ENCODE results near the gene SSRP1. TPM values are rescaled to one million over a fixed set of nuclear protein-coding genes. Genes with fewer than 3 reads are reported as not detected.

SSRP1 gene
- total and polyA plus RNA-seq, 12 donors, result 22.6 to 73.2 (median 35.4) TPM

DNA sequence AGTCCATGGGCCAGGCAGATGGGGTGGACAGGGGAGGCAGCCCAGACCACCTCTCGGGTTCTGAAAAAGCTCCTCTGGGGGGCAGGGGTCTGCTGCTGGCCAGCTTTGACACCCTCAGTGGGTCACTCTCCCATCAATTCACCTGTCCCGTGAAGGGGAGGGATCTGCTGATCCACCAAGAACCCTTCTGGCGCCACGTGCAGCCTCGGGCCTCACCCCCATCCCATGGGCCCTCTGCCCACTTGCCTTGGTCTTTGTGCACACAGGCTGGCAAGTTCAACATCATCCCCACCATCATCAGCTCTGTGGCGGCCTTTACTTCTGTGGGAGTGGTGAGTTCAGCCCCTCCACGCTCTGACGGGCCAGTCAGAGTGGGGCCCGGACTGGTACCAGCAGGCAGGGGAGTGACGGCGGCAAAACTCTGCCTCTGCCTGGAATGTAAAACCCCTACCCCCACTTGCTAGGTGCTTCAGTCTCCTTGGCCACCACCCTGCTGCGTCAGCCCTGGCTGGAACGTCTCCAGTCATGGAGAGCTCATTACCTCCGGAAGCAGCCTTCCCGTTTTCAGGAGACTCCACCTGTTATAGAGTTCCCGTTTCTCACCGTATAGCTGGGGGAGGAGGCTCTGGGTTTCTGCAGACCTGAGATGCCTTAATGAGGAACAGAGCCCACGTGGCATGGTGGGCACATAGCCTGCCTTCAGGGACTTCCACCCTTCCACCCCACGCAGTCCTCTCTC, 32.6 kb upstream of the SSRP1 start:
- Histone ChIP-seq H3K4me3 (no peak overlapping the region), H3K4me1 (peaks cover 0 to 41% (median 15%) of the 10 kb centered on the region in 9 donors), H3K27ac (no peak overlapping the region), H3K9me3 (no peaks in the 10 kb centered on the region), H3K36me3 (no peaks in the 10 kb centered on the region), H3K27me3 (no peaks in the 10 kb centered on the region)
- intact Hi-C loops (cut with DNase I), result no loop called here
- 60 to 73% methylated on average over 19 of the region's 19 CpGs for WGBS, 2 donors
- ATAC-seq (peak in 4 of 8 donors; percentile 18 to 69 (median 47)), DNase-seq (no peak)
- TF ChIP-seq, protein P1, sequence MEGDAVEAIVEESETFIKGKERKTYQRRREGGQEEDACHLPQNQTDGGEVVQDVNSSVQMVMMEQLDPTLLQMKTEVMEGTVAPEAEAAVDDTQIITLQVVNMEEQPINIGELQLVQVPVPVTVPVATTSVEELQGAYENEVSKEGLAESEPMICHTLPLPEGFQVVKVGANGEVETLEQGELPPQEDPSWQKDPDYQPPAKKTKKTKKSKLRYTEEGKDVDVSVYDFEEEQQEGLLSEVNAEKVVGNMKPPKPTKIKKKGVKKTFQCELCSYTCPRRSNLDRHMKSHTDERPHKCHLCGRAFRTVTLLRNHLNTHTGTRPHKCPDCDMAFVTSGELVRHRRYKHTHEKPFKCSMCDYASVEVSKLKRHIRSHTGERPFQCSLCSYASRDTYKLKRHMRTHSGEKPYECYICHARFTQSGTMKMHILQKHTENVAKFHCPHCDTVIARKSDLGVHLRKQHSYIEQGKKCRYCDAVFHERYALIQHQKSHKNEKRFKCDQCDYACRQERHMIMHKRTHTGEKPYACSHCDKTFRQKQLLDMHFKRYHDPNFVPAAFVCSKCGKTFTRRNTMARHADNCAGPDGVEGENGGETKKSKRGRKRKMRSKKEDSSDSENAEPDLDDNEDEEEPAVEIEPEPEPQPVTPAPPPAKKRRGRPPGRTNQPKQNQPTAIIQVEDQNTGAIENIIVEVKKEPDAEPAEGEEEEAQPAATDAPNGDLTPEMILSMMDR (IDR thresholded peaks at IDR 0.05), result no peak

DNA sequence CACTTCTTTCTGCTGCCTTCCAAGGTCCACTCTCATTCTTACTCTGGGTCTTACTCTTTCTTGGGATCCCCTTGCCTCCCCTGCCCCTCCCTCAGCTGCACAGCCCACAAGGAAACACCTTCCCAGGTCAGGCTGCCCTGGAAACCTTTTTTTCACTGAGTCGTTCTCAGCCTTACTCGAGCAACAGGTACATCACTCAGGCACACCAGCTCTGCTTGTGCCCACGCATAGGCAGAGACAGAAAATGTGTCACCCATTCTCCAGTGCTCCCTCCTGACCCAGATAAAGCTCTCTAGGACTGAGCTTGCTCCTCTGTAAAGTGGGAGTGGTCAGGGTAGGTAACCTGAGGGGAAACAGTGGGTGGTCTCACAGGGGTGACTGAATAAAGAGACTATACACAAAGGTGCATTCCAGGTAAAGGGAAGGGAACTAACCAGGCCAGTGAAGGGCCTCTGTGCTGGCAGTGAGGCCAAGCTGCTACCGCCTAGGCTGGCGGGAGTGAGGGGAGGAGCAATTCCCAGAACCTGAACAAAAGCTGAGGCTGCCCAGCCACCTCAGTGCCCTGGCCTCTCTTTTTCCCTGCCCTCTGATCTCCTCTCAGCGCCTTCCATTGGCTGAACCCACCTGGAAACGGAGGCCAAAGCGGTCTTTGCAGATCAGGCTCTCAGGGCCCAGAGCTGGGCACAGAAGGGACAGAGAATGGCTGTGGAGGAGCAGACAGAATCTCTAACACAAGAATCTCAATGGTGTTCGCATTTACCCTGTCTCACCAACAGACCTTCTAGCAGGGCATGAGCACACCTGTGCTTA, 29.4 kb upstream of the SSRP1 start:
- DNase-seq, result no peak
- peaks cover 0 to 16% (median 5%) of the 10 kb centered on the region in 9 donors for H3K4me1 ChIP-seq
- H3K36me3 ChIP-seq, result no peaks in the 10 kb centered on the region
- no peak for ATAC-seq
- TF ChIP-seq, protein P1 (IDR thresholded peaks at IDR 0.05), result no peak
- intact Hi-C loops (cut with DNase I), result no loop called here
- 73 to 83% methylated on average over 9 of the region's 9 CpGs for WGBS, 2 donors
- H3K4me3 ChIP-seq, result no peak overlapping the region
- no peaks in the 10 kb centered on the region for H3K27me3 ChIP-seq
- no peak overlapping the region for H3K27ac ChIP-seq
- H3K9me3 ChIP-seq, result no peaks in the 10 kb centered on the region

DNA sequence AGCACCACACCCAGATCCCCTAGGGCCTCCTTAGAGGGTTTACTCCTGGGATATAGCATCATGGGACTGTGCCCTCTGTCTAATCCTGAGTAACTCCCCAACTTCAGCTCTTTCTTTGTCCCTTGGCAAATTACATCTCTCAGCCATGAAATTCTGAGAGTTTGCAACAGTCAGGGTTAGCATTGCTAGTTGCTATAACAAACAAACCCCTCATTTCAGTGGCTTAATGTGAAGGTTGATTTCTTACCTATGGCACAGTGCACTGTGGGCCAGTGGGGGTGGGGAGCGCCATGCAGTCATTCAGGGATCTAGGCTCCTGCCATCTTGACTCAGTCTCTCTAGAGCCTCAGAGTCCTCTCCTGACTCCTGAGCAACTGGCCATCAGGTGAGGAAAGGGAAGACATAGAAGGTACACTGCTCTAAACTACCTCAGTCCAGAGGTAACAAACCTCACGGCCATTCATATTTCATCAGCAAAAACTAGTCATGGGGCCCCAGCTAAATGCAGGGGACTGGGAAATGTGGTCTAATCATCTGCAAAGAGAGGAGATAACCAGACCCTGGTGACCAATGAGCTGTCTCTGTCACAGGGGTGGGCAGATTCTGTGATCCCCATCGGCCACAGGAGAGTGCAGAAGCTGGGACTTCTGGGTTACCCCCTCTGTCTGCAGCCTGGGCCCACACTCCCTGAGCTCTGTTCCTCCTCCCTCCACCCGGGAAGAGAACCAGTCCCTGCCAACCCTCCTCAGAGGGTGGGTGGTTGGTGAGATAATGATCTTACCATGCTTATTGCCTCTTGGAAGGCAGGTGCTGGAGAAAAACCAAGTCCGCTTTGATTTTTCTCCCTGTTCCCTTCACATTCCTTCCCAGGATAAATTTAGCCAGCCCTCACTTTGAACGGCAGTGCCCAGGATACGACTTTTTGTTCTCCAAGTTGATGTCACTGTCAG, 27.7 kb upstream of the SSRP1 start:
- intact Hi-C loops (cut with DNase I), result no loop called here
- no peak for ATAC-seq

More for the DNA sequence above, 27.7 kb upstream of the SSRP1 start:
- H3K4me3 ChIP-seq, result no peak overlapping the region
- no peaks in the 10 kb centered on the region for H3K36me3 ChIP-seq
- peaks cover 0 to 15% (median 4%) of the 10 kb centered on the region in 9 donors for H3K4me1 ChIP-seq
- 55 to 59% methylated on average over 7 of the region's 7 CpGs for WGBS, 2 donors
- no peak overlapping the region for H3K27ac ChIP-seq
- H3K9me3 ChIP-seq, result no peaks in the 10 kb centered on the region
- TF ChIP-seq, protein P1 (IDR thresholded peaks at IDR 0.05), result no peak
- DNase-seq, result no peak
- H3K27me3 ChIP-seq, result no peaks in the 10 kb centered on the region
